ENCODE data around the gene TECRL. TPM values are rescaled to one million over a fixed set of nuclear protein-coding genes. Genes with fewer than 3 reads are reported as not detected.

Gene TECRL
- total RNA-seq, 1 experiment from 2014 or later = not detected

- Histone ChIP-seq H3K27me3 (replicated peaks; ENCODE audit: insufficient read depth, low read depth, low read length, poor library complexity) (no peaks in the 10 kb centered on the region), H3K4me3 (ENCODE audit: low read depth, low read length, poor library complexity, severe bottlenecking) (no peak overlapping the region), H3K9me3 (ENCODE audit: low read depth, low read length, poor library complexity, severe bottlenecking) (no peaks in the 10 kb centered on the region), H3K4me1 (ENCODE audit: insufficient read depth, low read length, poor library complexity, severe bottlenecking) (no peaks in the 10 kb centered on the region), H3K27ac (ENCODE audit: low read depth, low read length, poor library complexity, severe bottlenecking) (no peak overlapping the region), H3K36me3 (ENCODE audit: insufficient read depth, low read length, poor library complexity, severe bottlenecking) (no peaks in the 10 kb centered on the region)
- CTCF ChIA-PET = no interaction called here
- POLR2A ChIA-PET (ENCODE audit: low non-redundant PET) = no interaction called here
- TF ChIP-seq CTCF (conservative IDR thresholded peaks at IDR 0.05; ENCODE audit: low read depth, low read length) (no peak), EZH2 (IDR thresholded peaks at IDR 0.05; ENCODE audit: borderline replicate concordance, low read depth, low read length, poor library complexity, severe bottlenecking) (no peak)
- intact Hi-C loops (cut with micrococcal nuclease; ENCODE audit: unreplicated experiment) = no loop called here
- BruUV-seq (replicated peaks) = no TSS peak
- no peak for DNase-seq (ENCODE audit: low spot score)
Measured at GRCh38 chr4:64248186-64248585, 161.1 kb downstream of the TECRL start.

GRCh38 chr4:64230709-64231310, 178.4 kb downstream of the TECRL start:
- H3K36me3 ChIP-seq (ENCODE audit: insufficient read depth, low read length, poor library complexity, severe bottlenecking) = no peaks in the 10 kb centered on the region
- no peaks in the 10 kb centered on the region for H3K9me3 ChIP-seq (ENCODE audit: low read depth, low read length, poor library complexity, severe bottlenecking)
- H3K4me3 ChIP-seq (ENCODE audit: low read depth, low read length, poor library complexity, severe bottlenecking) = no peak overlapping the region
- CTCF ChIA-PET = no interaction called here
- POLR2A ChIA-PET (ENCODE audit: low non-redundant PET) = no interaction called here
- no peak for TF ChIP-seq EZH2 (IDR thresholded peaks at IDR 0.05; ENCODE audit: borderline replicate concordance, low read depth, low read length, poor library complexity, severe bottlenecking)
- no peak for TF ChIP-seq CTCF (conservative IDR thresholded peaks at IDR 0.05; ENCODE audit: low read depth, low read length)
- H3K27ac ChIP-seq (ENCODE audit: low read depth, low read length, poor library complexity, severe bottlenecking) = no peak overlapping the region
- intact Hi-C loops (cut with micrococcal nuclease; ENCODE audit: unreplicated experiment) = no loop called here
- H3K4me1 ChIP-seq (ENCODE audit: insufficient read depth, low read length, poor library complexity, severe bottlenecking) = no peaks in the 10 kb centered on the region
- DNase-seq (ENCODE audit: low spot score) = no peak
- no TSS peak for BruUV-seq (replicated peaks)
- no peaks in the 10 kb centered on the region for H3K27me3 ChIP-seq (replicated peaks; ENCODE audit: insufficient read depth, low read depth, low read length, poor library complexity)

Measured in A673 (cell line).